GM12874 (cell line): ENCODE measurements around the gene FBP2.

Experiments used
- TF ChIP-seq, protein P1 (sequence below): IDR thresholded peaks from 2 replicates; pipeline ENCODE4 v1.5.1; 2011; ENCODE audit warnings: low read depth, mild to moderate bottlenecking, control low read depth, low read length, moderate library complexity; ENCODE audit not compliant: insufficient read depth

FBP2 gene

DNA sequence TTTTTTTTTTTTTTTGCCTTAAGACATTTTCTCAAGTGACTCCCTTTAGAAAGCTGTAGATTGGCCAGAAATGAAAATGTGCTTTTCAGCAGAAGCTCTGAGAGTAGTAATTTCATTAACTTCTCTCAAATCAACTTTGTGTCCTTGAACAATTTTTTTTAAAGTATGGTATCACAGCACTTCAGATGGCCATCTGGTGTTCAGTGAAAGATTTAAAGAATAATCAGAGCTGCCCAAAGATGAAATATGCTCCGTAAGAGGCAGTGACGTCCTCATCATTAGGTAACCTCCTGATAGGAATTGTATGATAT, 81.7 kb downstream of the FBP2 start:
- TF ChIP-seq, protein P1, sequence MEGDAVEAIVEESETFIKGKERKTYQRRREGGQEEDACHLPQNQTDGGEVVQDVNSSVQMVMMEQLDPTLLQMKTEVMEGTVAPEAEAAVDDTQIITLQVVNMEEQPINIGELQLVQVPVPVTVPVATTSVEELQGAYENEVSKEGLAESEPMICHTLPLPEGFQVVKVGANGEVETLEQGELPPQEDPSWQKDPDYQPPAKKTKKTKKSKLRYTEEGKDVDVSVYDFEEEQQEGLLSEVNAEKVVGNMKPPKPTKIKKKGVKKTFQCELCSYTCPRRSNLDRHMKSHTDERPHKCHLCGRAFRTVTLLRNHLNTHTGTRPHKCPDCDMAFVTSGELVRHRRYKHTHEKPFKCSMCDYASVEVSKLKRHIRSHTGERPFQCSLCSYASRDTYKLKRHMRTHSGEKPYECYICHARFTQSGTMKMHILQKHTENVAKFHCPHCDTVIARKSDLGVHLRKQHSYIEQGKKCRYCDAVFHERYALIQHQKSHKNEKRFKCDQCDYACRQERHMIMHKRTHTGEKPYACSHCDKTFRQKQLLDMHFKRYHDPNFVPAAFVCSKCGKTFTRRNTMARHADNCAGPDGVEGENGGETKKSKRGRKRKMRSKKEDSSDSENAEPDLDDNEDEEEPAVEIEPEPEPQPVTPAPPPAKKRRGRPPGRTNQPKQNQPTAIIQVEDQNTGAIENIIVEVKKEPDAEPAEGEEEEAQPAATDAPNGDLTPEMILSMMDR, result no peak

DNA sequence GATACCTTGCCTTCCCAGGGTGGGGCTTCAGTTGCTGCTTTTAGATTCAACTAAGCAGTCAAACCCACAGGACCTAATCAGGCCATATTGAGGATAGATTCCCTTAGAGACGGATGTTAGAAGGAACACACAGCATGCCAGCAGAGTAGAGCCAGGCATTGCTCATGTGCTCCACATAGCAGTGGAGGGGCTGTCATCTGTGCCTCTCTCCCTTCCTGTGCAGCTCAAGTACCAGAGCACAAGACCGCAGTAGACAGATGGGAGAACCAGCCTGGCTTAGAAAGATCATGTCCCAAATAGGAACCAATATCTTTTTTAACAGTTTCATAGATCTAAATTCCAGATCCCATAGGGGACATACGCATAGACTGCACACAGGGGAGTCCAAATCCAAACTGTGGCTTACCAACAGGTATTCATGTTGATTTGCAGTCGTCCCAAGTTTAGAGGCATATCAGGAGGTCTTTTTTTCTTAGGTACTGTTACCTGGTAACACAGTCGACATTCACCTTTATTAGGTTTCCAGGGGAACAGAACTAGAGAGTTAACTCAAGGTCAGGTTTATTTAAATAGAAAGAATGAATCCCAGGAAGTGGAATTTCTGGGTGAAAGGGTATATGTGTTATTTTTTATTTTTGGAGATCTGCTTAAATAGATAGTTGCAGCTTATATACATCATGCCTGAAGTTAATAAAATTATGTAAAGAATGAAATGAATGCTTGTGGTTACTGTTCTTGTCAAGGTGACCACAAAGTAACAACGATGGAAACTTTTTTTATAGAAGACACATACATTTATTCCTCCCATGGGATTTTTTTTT, 82.3 kb downstream of the FBP2 start:
- TF ChIP-seq, protein P1, result no peak
